GM18511 (cell line): ENCODE measurements around the gene SLC25A33.

Source experiments
- ATAC-seq: cut with Tn5 transposase; IDR thresholded peaks from one replicate; pipeline ENCODE4 v1.9.1; 2021; ENCODE audit warnings: mild to moderate bottlenecking, moderate library complexity; ENCODE audit not compliant: unreplicated experiment

The SLC25A33 gene

GRCh38 chr1:9599741-9600140 is 60.5 kb downstream of the SLC25A33 start:
- ATAC-seq: no peak

GRCh38 chr1:9600861-9601834 is 61.9 kb downstream of the SLC25A33 start:
- no peak for ATAC-seq

GRCh38 chr1:9601942-9602793 is 62.9 kb downstream of the SLC25A33 start:
- no peak for ATAC-seq

- no peak for ATAC-seq
Observed at GRCh38 chr1:9602794-9603167, 63.5 kb downstream of the SLC25A33 start.

- ATAC-seq: no peak
Observed at GRCh38 chr1:9603307-9603706, 64.0 kb downstream of the SLC25A33 start.

GRCh38 chr1:9603766-9604753 is 64.8 kb downstream of the SLC25A33 start:
- no peak for ATAC-seq

- no peak for ATAC-seq
Observed at GRCh38 chr1:9604836-9605235, 65.6 kb downstream of the SLC25A33 start.

- ATAC-seq: no peak
Observed at GRCh38 chr1:9605946-9606455, 66.7 kb downstream of the SLC25A33 start.

- ATAC-seq: no peak
Observed at GRCh38 chr1:9606458-9606857, 67.2 kb downstream of the SLC25A33 start.

GRCh38 chr1:9606948-9607347 is 67.7 kb downstream of the SLC25A33 start:
- ATAC-seq: no peak

- no peak for ATAC-seq
Observed at GRCh38 chr1:9607352-9607751, 68.1 kb downstream of the SLC25A33 start.

- ATAC-seq: no peak
Observed at GRCh38 chr1:9609998-9610397, 70.7 kb downstream of the SLC25A33 start.

- ATAC-seq: no peak
Observed at GRCh38 chr1:9610548-9610947, 71.3 kb downstream of the SLC25A33 start.

GRCh38 chr1:9611716-9612115 is 72.5 kb downstream of the SLC25A33 start:
- no peak for ATAC-seq

GRCh38 chr1:9612162-9612845 is 73.0 kb downstream of the SLC25A33 start:
- ATAC-seq: no peak

GRCh38 chr1:9612871-9613624 is 73.8 kb downstream of the SLC25A33 start:
- ATAC-seq: no peak

- no peak for ATAC-seq
Observed at GRCh38 chr1:9613625-9614299, 74.5 kb downstream of the SLC25A33 start.

- no peak for ATAC-seq
Observed at GRCh38 chr1:9615316-9616063, 76.2 kb downstream of the SLC25A33 start.
